ENCODE measurements around the gene NEURL1. TPM values are rescaled to one million over a fixed set of nuclear protein-coding genes. Genes with fewer than 3 reads are reported as not detected.

The NEURL1 gene
- total RNA-seq, 1 experiment from 2014 or later = 4.8 TPM

GRCh38 chr10:103504181-103504783 is 10.8 kb downstream of the NEURL1 start:
- peak overlapping the region; percentile 57 for H3K4me2 ChIP-seq
- peak; percentile 68 to 92 for DNase-seq
- no peaks in the 10 kb centered on the region for H3K9me2 ChIP-seq (ENCODE audit: insufficient read depth)
- no peak overlapping the region for H3K4me3 ChIP-seq
- H3K27me3 ChIP-seq (ENCODE audit: insufficient read depth, low read depth) = no peaks in the 10 kb centered on the region
- peaks cover 12% of the 10 kb centered on the region for H3K4me1 ChIP-seq (replicated peaks; ENCODE audit: insufficient read depth)
- H3K36me3 ChIP-seq (ENCODE audit: low read depth) = no peaks in the 10 kb centered on the region
- BruUV-seq (replicated peaks) = no TSS peak
- H3F3A ChIP-seq (ENCODE audit: insufficient read depth, low read depth) = peaks cover 14% of the 10 kb centered on the region
- CTCF ChIA-PET = no interaction called here
- POLR2A ChIA-PET (ENCODE audit: unreplicated experiment) = interaction anchor here (0.7 kb wide), 1 partner anchor 11 kb away, joined by 4 read pairs; no protein-coding TSS in a partner anchor
- H4K20me1 ChIP-seq (ENCODE audit: insufficient read depth) = no peaks in the 10 kb centered on the region
- TF ChIP-seq EZH2 (IDR thresholded peaks at IDR 0.05; ENCODE audit: low read depth) (no peak), CTCF (conservative IDR thresholded peaks at IDR 0.05) (no peak)
- intact Hi-C loops (cut with micrococcal nuclease; ENCODE audit: unreplicated experiment) = no loop called here
- no peaks in the 10 kb centered on the region for H3K79me2 ChIP-seq (ENCODE audit: low read depth)
- no peaks in the 10 kb centered on the region for H3K9me3 ChIP-seq (ENCODE audit: insufficient read depth, low read depth)
- peak overlapping the region; percentile 78 for H3K27ac ChIP-seq
- no peak overlapping the region for H2AFZ ChIP-seq

GRCh38 chr10:103506061-103506460 is 12.6 kb downstream of the NEURL1 start:
- TF ChIP-seq CTCF (conservative IDR thresholded peaks at IDR 0.05) (no peak), EZH2 (IDR thresholded peaks at IDR 0.05; ENCODE audit: low read depth) (no peak)
- no peak overlapping the region for H3K27ac ChIP-seq
- ChIA-PET CTCF (no interaction called here), POLR2A (ENCODE audit: unreplicated experiment) (no interaction called here)
- H3K9me2 ChIP-seq (ENCODE audit: insufficient read depth) = no peaks in the 10 kb centered on the region
- H3K36me3 ChIP-seq (ENCODE audit: low read depth) = no peaks in the 10 kb centered on the region
- no peak overlapping the region for H3K4me3 ChIP-seq
- H3K9me3 ChIP-seq (ENCODE audit: insufficient read depth, low read depth) = no peaks in the 10 kb centered on the region
- peaks cover 12% of the 10 kb centered on the region for H3K4me1 ChIP-seq (replicated peaks; ENCODE audit: insufficient read depth)
- H2AFZ ChIP-seq = no peak overlapping the region
- no TSS peak for BruUV-seq (replicated peaks)
- no peak for DNase-seq
- no peaks in the 10 kb centered on the region for H3K27me3 ChIP-seq (ENCODE audit: insufficient read depth, low read depth)
- intact Hi-C loops (cut with micrococcal nuclease; ENCODE audit: unreplicated experiment) = no loop called here
- no peaks in the 10 kb centered on the region for H3K79me2 ChIP-seq (ENCODE audit: low read depth)
- no peak overlapping the region for H3K4me2 ChIP-seq
- H4K20me1 ChIP-seq (ENCODE audit: insufficient read depth) = no peaks in the 10 kb centered on the region
- peaks cover 14% of the 10 kb centered on the region for H3F3A ChIP-seq (ENCODE audit: insufficient read depth, low read depth)

GRCh38 chr10:103507235-103508191 is 14.0 kb downstream of the NEURL1 start:
- Histone ChIP-seq H3F3A (ENCODE audit: insufficient read depth, low read depth) (peaks cover 14% of the 10 kb centered on the region), H3K9me3 (ENCODE audit: insufficient read depth, low read depth) (no peaks in the 10 kb centered on the region), H3K36me3 (ENCODE audit: low read depth) (no peaks in the 10 kb centered on the region), H3K4me3 (no peak overlapping the region), H3K9me2 (ENCODE audit: insufficient read depth) (no peaks in the 10 kb centered on the region), H3K4me1 (replicated peaks; ENCODE audit: insufficient read depth) (peaks cover 12% of the 10 kb centered on the region), H3K27ac (no peak overlapping the region), H3K4me2 (no peak overlapping the region), H3K79me2 (ENCODE audit: low read depth) (no peaks in the 10 kb centered on the region), H3K27me3 (ENCODE audit: insufficient read depth, low read depth) (no peaks in the 10 kb centered on the region), H2AFZ (no peak overlapping the region), H4K20me1 (ENCODE audit: insufficient read depth) (no peaks in the 10 kb centered on the region)
- TF ChIP-seq EZH2 (IDR thresholded peaks at IDR 0.05; ENCODE audit: low read depth) (no peak), CTCF (conservative IDR thresholded peaks at IDR 0.05) (no peak)
- no peak for DNase-seq
- intact Hi-C loops (cut with micrococcal nuclease; ENCODE audit: unreplicated experiment) = no loop called here
- CTCF ChIA-PET = no interaction called here
- BruUV-seq (replicated peaks) = no TSS peak
- POLR2A ChIA-PET (ENCODE audit: unreplicated experiment) = no interaction called here
